Neural progenitor cell (in vitro differentiated cells): ENCODE measurements around the gene UBAP2. TPM values are rescaled to one million over a fixed set of nuclear protein-coding genes. Genes with fewer than 3 reads are reported as not detected.

ENCODE experiments used
- DNase-seq: peaks from one replicate; pipeline ENCODE4 v3.0.0-alpha.2; 2016; ENCODE audit warnings: low spot score
- H2AFZ ChIP-seq: fragments of 200-600 bp; sonication (generic); replicated peaks from 2 replicates; pipeline ENCODE4 v1.6.1; 2016; ENCODE audit warnings: antibody characterized with exemption
- H3F3A ChIP-seq: fragments of 200-600 bp; sonication (generic); 2 replicates; pipeline ENCODE4 v1.6.1; 2016; ENCODE audit warnings: antibody characterized with exemption, low read depth
- H3K27ac ChIP-seq: fragments of 200-600 bp; sonication (generic); 2 replicates; pipeline ENCODE4 v1.5.1; 2016; ENCODE audit warnings: mild to moderate bottlenecking
- H3K27me3 ChIP-seq: fragments of 200-600 bp; sonication (generic); 2 replicates; pipeline ENCODE4 v1.6.1; 2016; ENCODE audit warnings: mild to moderate bottlenecking, moderate library complexity
- H3K36me3 ChIP-seq: fragments of 200-600 bp; sonication (generic); 2 replicates; pipeline ENCODE4 v1.5.1; 2016
- H3K4me1 ChIP-seq: fragments of 200-600 bp; sonication (generic); 2 replicates; pipeline ENCODE4 v1.6.1; 2016; ENCODE audit warnings: mixed run types
- H3K4me2 ChIP-seq: fragments of 200-600 bp; sonication (generic); 2 replicates; pipeline ENCODE4 v1.6.1; 2016
- H3K4me3 ChIP-seq: fragments of 200-600 bp; sonication (generic); 2 replicates; pipeline ENCODE4 v1.5.1; 2016
- H3K79me2 ChIP-seq: fragments of 200-600 bp; sonication (generic); 2 replicates; pipeline ENCODE4 v1.6.1; 2016; ENCODE audit warnings: low read depth
- H3K9ac ChIP-seq: fragments of 200-600 bp; sonication (generic); 2 replicates; pipeline ENCODE4 v1.6.1; 2016
- H3K9me3 ChIP-seq: fragments of 200-600 bp; sonication (generic); 2 replicates; pipeline ENCODE4 v1.5.1; 2016; ENCODE audit warnings: low read depth
- H4K20me1 ChIP-seq: fragments of 200-600 bp; sonication (generic); 2 replicates; pipeline ENCODE4 v1.6.1; 2016; ENCODE audit warnings: low read depth
- H3K27ac Mint-ChIP-seq: 3 replicates; pipeline ENCODE4 v1.8.0; 2021; ENCODE audit warnings: mixed read lengths
- H3K27me3 Mint-ChIP-seq: 2 replicates; pipeline ENCODE4 v1.8.0; 2022; ENCODE audit warnings: low read depth, mild to moderate bottlenecking, inconsistent platforms, moderate library complexity, mixed read lengths; ENCODE audit not compliant: insufficient read depth
- H3K36me3 Mint-ChIP-seq: 3 replicates; pipeline ENCODE4 v1.8.0; 2021; ENCODE audit warnings: mixed read lengths
- H3K4me1 Mint-ChIP-seq: 3 replicates; pipeline ENCODE4 v1.8.0; 2021; ENCODE audit warnings: mixed read lengths
- H3K4me3 Mint-ChIP-seq: 3 replicates; pipeline ENCODE4 v1.8.0; 2021; ENCODE audit warnings: mild to moderate bottlenecking, moderate library complexity, mixed read lengths
- H3K9me3 Mint-ChIP-seq: 3 replicates; pipeline ENCODE4 v1.8.0; 2020; ENCODE audit warnings: mixed read lengths
- CTCF ChIP-seq: fragments of 200-600 bp; sonication (generic); IDR thresholded peaks from 2 replicates; pipeline ENCODE4 v1.5.1; 2017; ENCODE audit warnings: antibody characterized with exemption, mild to moderate bottlenecking
- EZH2 ChIP-seq: fragments of 200-600 bp; sonication (generic); IDR thresholded peaks from 2 replicates; pipeline ENCODE4 v1.6.1; 2017; ENCODE audit warnings: antibody characterized with exemption, mild to moderate bottlenecking, moderate library complexity
- EZH2phosphoT487 ChIP-seq: fragments of 200-600 bp; sonication (generic); IDR thresholded peaks from 2 replicates; pipeline ENCODE4 v1.6.1; 2017; ENCODE audit warnings: antibody characterized with exemption
- small RNA-seq: library from RNA; depleted of rRNA; stranded (forward); fragments of <200 nt; gene quantifications from one replicate; pipeline ENCODE3, GENCODE V24; 2015
- total RNA-seq: library from RNA; depleted of rRNA; stranded (reverse); fragments of >200 nt; gene quantifications from 2 replicates; pipeline ENCODE4 v1.2.3, GENCODE V29; 2015; ENCODE audit warnings: low replicate concordance

The UBAP2 gene
- total RNA-seq, 1 donor from 2014 or later = 24.3 TPM

DNA sequence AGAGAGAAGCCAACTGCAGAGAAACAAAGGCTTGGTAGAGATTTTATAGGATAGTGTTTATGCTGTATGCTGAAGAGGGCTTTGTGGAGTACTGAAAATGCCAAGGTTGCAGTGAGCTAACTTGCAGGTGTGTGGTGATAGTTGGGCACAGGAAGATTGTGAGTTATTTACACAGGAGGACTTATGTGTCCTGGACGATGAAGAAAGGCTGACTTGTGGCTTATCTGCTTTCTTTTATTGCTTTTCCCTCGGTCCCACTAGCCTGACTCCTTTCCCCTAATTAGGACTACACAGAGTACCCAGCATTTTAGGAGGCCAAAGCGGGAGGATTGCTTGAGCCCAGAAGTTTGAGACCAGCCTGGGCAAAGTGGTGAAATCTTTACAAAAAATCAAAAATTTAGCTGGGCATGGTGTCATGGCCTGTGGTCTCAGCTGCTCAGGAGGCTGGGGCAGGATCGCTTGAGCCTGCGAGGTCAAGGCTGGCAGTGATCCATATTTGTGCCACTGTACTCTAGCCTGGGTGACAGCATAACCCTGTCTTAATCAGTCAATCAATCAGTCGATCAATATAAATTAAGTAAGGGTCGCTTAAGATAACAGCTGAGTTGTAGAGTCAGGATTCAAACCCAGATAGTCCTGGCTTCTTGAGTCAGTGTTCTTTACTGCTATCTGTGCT lies 169.9 kb downstream of the UBAP2 start:
- Mint-ChIP-seq H3K27me3 (no peaks in the 10 kb centered on the region), H3K36me3 (no peaks in the 10 kb centered on the region), H3K27ac (peak overlapping the region; percentile 82), H3K9me3 (no peaks in the 10 kb centered on the region), H3K4me3 (no peak overlapping the region), H3K4me1 (peaks cover 16% of the 10 kb centered on the region)
- H3K4me1 ChIP-seq = peaks cover 11% of the 10 kb centered on the region
- H3F3A ChIP-seq = peaks cover 23% of the 10 kb centered on the region
- H3K4me3 ChIP-seq = no peak overlapping the region
- no peaks in the 10 kb centered on the region for H3K27me3 ChIP-seq
- H3K79me2 ChIP-seq = peaks cover 100% of the 10 kb centered on the region
- H3K9me3 ChIP-seq = no peaks in the 10 kb centered on the region
- no peak overlapping the region for H2AFZ ChIP-seq
- H3K36me3 ChIP-seq = no peaks in the 10 kb centered on the region
- DNase-seq = no peak
- no peak overlapping the region for H3K4me2 ChIP-seq
- peak overlapping the region; percentile 44 for H3K27ac ChIP-seq
- no peak for TF ChIP-seq CTCF
- no peak for TF ChIP-seq EZH2phosphoT487
- no peak for TF ChIP-seq EZH2
- no peak overlapping the region for H3K9ac ChIP-seq
- peaks cover 90% of the 10 kb centered on the region for H4K20me1 ChIP-seq

GRCh38 chr9:33877727-33878489 lies 170.8 kb downstream of the UBAP2 start:
- Histone ChIP-seq H4K20me1 (peaks cover 90% of the 10 kb centered on the region), H3K27me3 (no peaks in the 10 kb centered on the region), H3K4me2 (no peak overlapping the region), H3K27ac (no peak overlapping the region), H3K4me3 (no peak overlapping the region), H2AFZ (no peak overlapping the region), H3K9me3 (no peaks in the 10 kb centered on the region), H3K79me2 (peaks cover 100% of the 10 kb centered on the region), H3K4me1 (peaks cover 11% of the 10 kb centered on the region), H3K36me3 (no peaks in the 10 kb centered on the region), H3K9ac (no peak overlapping the region), H3F3A (peaks cover 16% of the 10 kb centered on the region)
- no peaks in the 10 kb centered on the region for H3K36me3 Mint-ChIP-seq
- H3K27ac Mint-ChIP-seq = peak overlapping the region; percentile 10
- no peak for DNase-seq
- TF ChIP-seq EZH2 = no peak
- no peak for TF ChIP-seq EZH2phosphoT487
- TF ChIP-seq CTCF = no peak
- H3K9me3 Mint-ChIP-seq = no peaks in the 10 kb centered on the region
- no peaks in the 10 kb centered on the region for H3K27me3 Mint-ChIP-seq
- H3K4me1 Mint-ChIP-seq = peaks cover 13% of the 10 kb centered on the region
- no peak overlapping the region for H3K4me3 Mint-ChIP-seq

Small RNA genes within 50 kb of the gene (small RNA-seq; reads per million reads assigned to genes)
- gene RN7SKP114 (not detected), gene SNORD121A (79.7 reads per million, percentile 98 among the genes with 10 or more reads in this experiment), gene SNORD121B (not detected)

Other genes with a start within 250 kb of the UBAP2 start
- gene UBE2R2, start 231.7 kb downstream of the UBAP2 start, total RNA-seq = 53.6 and 68.3 TPM in 2 replicates
- gene DCAF12, start 77.8 kb upstream of the UBAP2 start, total RNA-seq = 37.6 and 41.0 TPM in 2 replicates
- gene UBAP1, start 130.2 kb upstream of the UBAP2 start, total RNA-seq = 21.7 and 24.0 TPM in 2 replicates